ENCODE results near the gene AGBL4.

AGBL4 gene

GRCh38 chr1:48749068-48749467 lies 1274.7 kb downstream of the AGBL4 start:
- Histone ChIP-seq H3K36me3 (peaks cover 0 to 55% (median 0%) of the 10 kb centered on the region in 3 donors), H3K27me3 (no peaks in the 10 kb centered on the region), H3K27ac (no peak overlapping the region), H3K4me3 (no peak overlapping the region), H3K4me1 (no peaks in the 10 kb centered on the region), H3K9me3 (no peaks in the 10 kb centered on the region)
- TF ChIP-seq CTCF (IDR thresholded peaks at IDR 0.05), result no peak
- intact Hi-C loops (cut with DNase I; ENCODE audit: low total_unique reads), result no loop called here
- DNase-seq, result no peak

GRCh38 chr1:48746906-48747305 lies 1276.8 kb downstream of the AGBL4 start:
- intact Hi-C loops (cut with DNase I; ENCODE audit: low total_unique reads), result no loop called here
- no peaks in the 10 kb centered on the region for H3K27me3 ChIP-seq
- peaks cover 0 to 5% (median 0%) of the 10 kb centered on the region in 4 donors for H3K4me1 ChIP-seq
- H3K36me3 ChIP-seq, result peaks cover 0 to 38% (median 0%) of the 10 kb centered on the region in 3 donors
- no peak for TF ChIP-seq CTCF (IDR thresholded peaks at IDR 0.05)
- H3K27ac ChIP-seq, result no peak overlapping the region
- no peak overlapping the region for H3K4me3 ChIP-seq
- H3K9me3 ChIP-seq, result no peaks in the 10 kb centered on the region
- DNase-seq, result no peak

GRCh38 chr1:48744032-48744431 lies 1279.7 kb downstream of the AGBL4 start:
- Histone ChIP-seq H3K9me3 (no peaks in the 10 kb centered on the region), H3K36me3 (peaks cover 0 to 25% (median 0%) of the 10 kb centered on the region in 3 donors), H3K4me3 (no peak overlapping the region), H3K4me1 (peaks cover 0 to 5% (median 0%) of the 10 kb centered on the region in 4 donors), H3K27me3 (no peaks in the 10 kb centered on the region), H3K27ac (no peak overlapping the region)
- intact Hi-C loops (cut with DNase I; ENCODE audit: low total_unique reads), result no loop called here
- DNase-seq, result no peak
- TF ChIP-seq CTCF (IDR thresholded peaks at IDR 0.05), result no peak

GRCh38 chr1:48743480-48743879 lies 1280.3 kb downstream of the AGBL4 start:
- Histone ChIP-seq H3K27me3 (no peaks in the 10 kb centered on the region), H3K27ac (no peak overlapping the region), H3K36me3 (peaks cover 0 to 19% (median 0%) of the 10 kb centered on the region in 3 donors), H3K4me3 (no peak overlapping the region), H3K4me1 (peaks cover 0 to 5% (median 0%) of the 10 kb centered on the region in 4 donors), H3K9me3 (no peaks in the 10 kb centered on the region)
- TF ChIP-seq CTCF (IDR thresholded peaks at IDR 0.05), result no peak
- intact Hi-C loops (cut with DNase I; ENCODE audit: low total_unique reads), result no loop called here
- no peak for DNase-seq

- DNase-seq, result no peak
- no peak for TF ChIP-seq CTCF (IDR thresholded peaks at IDR 0.05)
- no peak overlapping the region for H3K27ac ChIP-seq
- intact Hi-C loops (cut with DNase I; ENCODE audit: low total_unique reads), result no loop called here
- H3K27me3 ChIP-seq, result no peaks in the 10 kb centered on the region
- H3K4me1 ChIP-seq, result peaks cover 0 to 5% (median 0%) of the 10 kb centered on the region in 4 donors
- H3K36me3 ChIP-seq, result peaks cover 0 to 31% (median 8%) of the 10 kb centered on the region in 3 donors
- H3K9me3 ChIP-seq, result no peaks in the 10 kb centered on the region
- H3K4me3 ChIP-seq, result no peak overlapping the region
Measured at GRCh38 chr1:48741380-48741779, 1282.4 kb downstream of the AGBL4 start.

- Histone ChIP-seq H3K27ac (no peak overlapping the region), H3K4me3 (no peak overlapping the region), H3K36me3 (peaks cover 6 to 39% (median 15%) of the 10 kb centered on the region in 3 donors), H3K4me1 (peaks cover 0 to 5% (median 0%) of the 10 kb centered on the region in 4 donors), H3K9me3 (no peaks in the 10 kb centered on the region), H3K27me3 (no peaks in the 10 kb centered on the region)
- no peak for TF ChIP-seq CTCF (IDR thresholded peaks at IDR 0.05)
- intact Hi-C loops (cut with DNase I; ENCODE audit: low total_unique reads), result no loop called here
- no peak for DNase-seq
Measured at GRCh38 chr1:48740621-48741020, 1283.1 kb downstream of the AGBL4 start.
